ENCODE results near the gene URGCP.

The URGCP gene

GRCh38 chr7:43880596-43880995 lies 25.8 kb downstream of the URGCP start:
- no peak for TF ChIP-seq CTCF (IDR thresholded peaks at IDR 0.05; ENCODE audit: borderline replicate concordance, insufficient read depth, low read depth, low read length)

GRCh38 chr7:43879477-43879876 lies 26.9 kb downstream of the URGCP start:
- no peak overlapping the region for H3K4me3 ChIP-seq (ENCODE audit: low read depth, low read length)
- TF ChIP-seq CTCF (IDR thresholded peaks at IDR 0.05; ENCODE audit: borderline replicate concordance, insufficient read depth, low read depth, low read length) = no peak

More at GRCh38 chr7:43880596-43880995, 25.8 kb downstream of the URGCP start:
- H3K4me3 ChIP-seq (ENCODE audit: low read depth, low read length) = no peak overlapping the region

DNA sequence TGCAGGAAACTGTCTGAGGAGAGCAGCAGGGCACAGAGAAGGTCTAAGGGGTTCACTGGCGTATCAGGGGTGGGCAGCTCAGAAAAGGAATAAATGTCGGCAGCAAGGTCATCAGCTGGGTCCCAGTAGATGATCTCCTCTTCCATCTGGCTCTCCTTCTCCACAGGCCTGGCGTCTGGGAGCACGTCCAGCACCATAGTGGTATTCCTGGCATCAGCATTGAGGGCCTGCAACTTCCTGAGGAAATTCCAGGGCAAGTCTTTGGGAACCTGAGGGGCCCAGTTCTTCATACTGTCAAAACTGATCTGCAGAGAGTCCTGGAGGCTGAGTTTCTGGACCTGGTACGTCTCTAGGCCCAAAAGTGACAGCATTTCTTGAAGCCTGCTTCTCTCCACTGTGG lies 27.5 kb downstream of the URGCP start:
- no peak overlapping the region for H3K4me3 ChIP-seq (ENCODE audit: low read depth, low read length)
- no peak for TF ChIP-seq CTCF (IDR thresholded peaks at IDR 0.05; ENCODE audit: borderline replicate concordance, insufficient read depth, low read depth, low read length)

DNA sequence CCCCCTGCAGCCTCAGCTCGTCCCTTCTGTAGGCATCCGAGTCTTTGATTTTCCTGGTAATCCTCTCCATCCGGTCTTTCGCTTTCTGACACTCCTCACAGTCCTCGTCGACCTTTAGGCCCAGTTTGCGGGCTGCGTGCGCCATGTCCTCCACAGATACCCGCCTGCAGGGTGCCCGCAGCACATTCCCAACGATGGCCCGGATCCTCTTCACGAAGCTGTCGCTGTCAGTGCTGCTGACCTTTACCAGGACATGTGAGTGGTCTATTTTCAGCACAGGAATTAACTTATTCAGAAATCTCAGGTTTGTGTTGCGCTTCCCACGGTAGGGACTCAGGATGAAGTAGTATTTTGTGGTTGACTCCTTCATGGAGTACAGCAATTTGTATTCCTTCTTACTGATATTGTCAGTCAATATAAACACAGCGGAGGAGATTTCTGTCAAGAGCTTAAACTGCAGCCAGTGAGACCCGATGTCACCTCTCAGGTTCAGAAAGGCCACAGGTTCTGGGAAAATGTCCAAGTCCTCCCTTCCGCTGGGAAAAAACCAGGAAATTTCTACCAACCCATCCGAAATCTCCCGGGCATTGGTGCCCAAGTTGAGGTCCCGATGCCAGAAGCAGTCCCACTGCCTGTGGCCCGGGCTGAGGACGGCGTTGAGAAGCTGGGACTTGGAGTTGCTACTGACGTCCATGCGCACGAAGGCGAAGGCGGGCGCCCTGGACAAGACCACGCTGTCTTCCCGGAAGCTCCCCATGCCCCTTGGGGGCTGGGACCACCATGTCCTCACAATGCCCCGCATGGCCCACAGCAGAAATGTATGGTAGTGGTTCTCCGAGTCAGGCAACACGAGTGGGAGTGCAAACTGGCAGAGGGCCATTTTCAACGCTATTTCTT lies 28.2 kb downstream of the URGCP start:
- H3K4me3 ChIP-seq (ENCODE audit: low read depth, low read length) = no peak overlapping the region
- TF ChIP-seq CTCF (IDR thresholded peaks at IDR 0.05; ENCODE audit: borderline replicate concordance, insufficient read depth, low read depth, low read length) = no peak

- no peak overlapping the region for H3K4me3 ChIP-seq (ENCODE audit: low read depth, low read length)
- TF ChIP-seq CTCF (IDR thresholded peaks at IDR 0.05; ENCODE audit: borderline replicate concordance, insufficient read depth, low read depth, low read length) = no peak
Measured at GRCh38 chr7:43876976-43877745, 29.2 kb downstream of the URGCP start.

- no peak for TF ChIP-seq CTCF (IDR thresholded peaks at IDR 0.05; ENCODE audit: borderline replicate concordance, insufficient read depth, low read depth, low read length)
- H3K4me3 ChIP-seq (ENCODE audit: low read depth, low read length) = no peak overlapping the region
Measured at GRCh38 chr7:43876241-43876640, 30.2 kb downstream of the URGCP start.

All from GM12875 (cell line).